ENCODE data around the gene ACAA2. TPM values are rescaled to one million over a fixed set of nuclear protein-coding genes. Genes with fewer than 3 reads are reported as not detected.
"Not testable (repeated sequence)": the region's sequence is repeated elsewhere in the genome, so short reads cannot be mapped to it uniquely, and the experiment has no call there.

ACAA2 gene
- total RNA-seq, 1 donor from 2014 or later = 27.4 TPM

DNA sequence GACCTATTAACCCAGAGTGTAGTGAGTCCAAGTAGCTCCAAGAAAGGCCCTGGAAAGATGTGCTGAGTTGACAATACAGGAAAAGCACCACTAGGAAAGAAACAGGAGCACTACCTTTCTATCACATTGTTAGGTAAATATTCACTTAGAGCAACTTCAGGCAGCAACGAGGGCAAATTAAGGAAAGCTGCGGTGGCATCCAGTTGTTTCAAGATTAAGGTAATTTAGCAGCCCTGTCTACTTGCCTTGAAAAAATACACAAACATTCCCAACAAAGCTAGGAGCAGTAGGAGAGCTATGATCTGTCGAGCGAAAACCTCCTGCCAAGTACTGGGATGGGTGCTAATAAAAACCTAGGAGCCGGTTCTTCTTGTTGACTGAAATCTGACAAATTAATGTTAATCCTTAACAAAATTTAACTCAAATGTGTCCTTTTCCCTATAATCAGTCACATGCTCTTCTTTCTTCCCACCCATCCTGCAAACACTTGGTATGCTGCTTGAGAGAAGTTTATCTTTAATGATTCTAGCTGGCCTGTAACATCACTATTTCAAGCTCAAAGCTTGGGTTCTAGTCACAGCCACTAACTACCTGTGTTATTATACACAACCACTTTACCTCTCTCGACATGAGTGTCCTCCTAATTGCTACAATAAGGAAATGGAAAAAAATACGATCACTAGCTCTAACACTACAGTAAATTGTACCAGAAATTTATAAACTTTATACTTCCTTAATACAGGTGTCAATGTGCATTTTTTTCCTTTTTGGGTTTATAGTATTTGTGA lies 2.0 kb downstream of the ACAA2 start:
- DNase-seq = no peak

GRCh38 chr18:49808553-49809191 lies 4.7 kb downstream of the ACAA2 start:
- DNase-seq = not testable (repeated sequence)

- DNase-seq = no peak
Measured at GRCh38 chr18:49804096-49804495, 9.2 kb downstream of the ACAA2 start.

DNA sequence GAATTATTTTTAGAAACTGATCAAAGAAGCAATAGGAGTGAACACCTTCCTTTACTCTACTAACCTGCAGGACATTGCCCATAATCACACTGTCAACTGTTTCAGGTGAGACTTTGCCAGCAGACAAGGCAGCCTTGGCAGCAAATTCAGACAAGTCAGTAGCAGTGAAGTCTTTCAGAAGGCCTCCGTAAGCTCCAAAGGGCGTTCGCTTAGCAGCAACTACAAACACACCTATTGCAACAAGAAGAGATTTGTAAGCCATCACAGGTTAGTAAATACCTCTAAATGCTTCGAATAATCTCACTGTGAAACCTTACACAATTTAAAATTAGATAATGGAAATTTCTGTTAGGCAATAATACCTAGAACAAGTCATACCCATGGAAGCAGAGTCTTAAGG lies 10.7 kb downstream of the ACAA2 start:
- no peak for DNase-seq

DNA sequence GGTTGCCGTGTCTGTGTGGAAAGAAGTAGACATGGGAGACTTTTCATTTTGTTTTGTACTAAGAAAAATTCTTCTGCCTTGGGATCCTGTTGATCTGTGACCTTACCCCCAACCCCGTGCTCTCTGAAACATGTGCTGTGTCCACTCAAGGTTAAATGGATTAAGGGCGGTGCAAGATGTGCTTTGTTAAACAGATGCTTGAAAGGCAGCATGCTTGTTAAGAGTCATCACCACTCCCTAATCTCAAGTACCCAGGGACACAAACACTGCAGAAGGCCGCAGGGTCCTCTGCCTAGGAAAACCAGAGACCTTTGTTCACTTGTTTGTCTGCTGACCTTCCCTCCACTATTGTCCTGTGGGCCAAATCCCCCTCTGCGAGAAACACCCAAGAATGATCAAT lies 12.8 kb downstream of the ACAA2 start:
- not testable (repeated sequence) for DNase-seq

DNA sequence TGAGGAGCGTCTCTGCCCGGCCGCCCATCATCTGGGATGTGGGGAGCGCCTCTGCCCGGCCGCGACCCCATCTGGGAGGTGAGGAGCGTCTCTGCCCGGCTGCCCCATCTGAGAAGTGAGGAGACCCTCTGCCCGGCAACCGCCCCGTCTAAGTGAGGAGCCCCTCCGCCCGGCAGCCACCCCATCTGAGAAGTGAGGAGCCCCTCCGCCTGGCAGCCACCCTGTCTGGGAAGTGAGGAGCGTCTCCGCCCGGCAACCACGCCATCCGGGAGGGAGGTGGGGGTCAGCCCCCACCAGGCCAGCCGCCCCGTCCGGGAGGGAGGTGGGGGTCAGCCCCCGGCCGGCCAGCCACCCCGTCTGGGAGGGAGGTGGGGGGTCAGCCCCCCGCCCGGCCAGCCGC lies 13.5 kb downstream of the ACAA2 start:
- not testable (repeated sequence) for DNase-seq

- no peak for DNase-seq
Measured at GRCh38 chr18:49798001-49798400, 15.3 kb downstream of the ACAA2 start.

DNA sequence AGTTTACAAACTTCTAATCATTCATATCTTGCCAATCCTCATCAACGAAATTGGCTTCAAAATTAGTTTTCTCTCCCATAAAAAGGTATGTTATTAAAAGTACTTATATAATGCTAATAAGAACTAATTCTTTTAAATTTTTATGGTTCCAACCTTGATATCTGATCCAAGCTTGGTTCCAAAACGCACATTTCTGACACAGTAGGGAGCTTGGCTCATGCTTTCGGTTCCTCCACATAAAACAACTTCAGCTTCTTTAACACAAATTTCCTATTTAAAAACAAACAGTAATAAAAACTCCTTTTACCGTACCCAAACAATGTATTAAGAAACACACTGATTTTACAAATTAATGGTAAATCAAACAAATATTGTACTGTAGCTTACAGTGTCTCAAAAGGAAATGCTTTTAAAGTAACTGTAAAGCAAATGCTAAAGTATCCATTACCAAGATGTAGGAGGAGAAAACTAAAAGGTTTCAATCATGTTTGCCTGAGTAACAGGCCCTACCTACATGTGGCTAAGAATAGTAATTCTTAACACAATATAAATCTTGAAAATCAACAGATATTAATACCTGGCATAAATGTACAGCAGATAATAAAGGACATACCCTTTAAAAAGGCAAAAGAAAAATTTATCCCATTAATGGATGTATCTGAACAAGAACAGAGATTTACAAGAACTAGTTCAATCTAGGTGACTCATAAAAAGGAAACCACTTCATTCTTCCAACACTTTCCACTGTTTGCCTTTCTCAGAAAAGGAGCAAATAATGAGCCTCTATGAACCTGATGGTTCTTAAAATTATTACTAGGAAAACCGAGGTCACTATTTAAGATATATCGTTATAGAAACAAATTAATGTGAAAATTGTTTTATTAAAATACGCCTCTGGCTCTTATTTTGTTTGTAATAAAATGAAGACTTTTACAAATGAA lies 17.5 kb downstream of the ACAA2 start:
- DNase-seq = no peak

DNA sequence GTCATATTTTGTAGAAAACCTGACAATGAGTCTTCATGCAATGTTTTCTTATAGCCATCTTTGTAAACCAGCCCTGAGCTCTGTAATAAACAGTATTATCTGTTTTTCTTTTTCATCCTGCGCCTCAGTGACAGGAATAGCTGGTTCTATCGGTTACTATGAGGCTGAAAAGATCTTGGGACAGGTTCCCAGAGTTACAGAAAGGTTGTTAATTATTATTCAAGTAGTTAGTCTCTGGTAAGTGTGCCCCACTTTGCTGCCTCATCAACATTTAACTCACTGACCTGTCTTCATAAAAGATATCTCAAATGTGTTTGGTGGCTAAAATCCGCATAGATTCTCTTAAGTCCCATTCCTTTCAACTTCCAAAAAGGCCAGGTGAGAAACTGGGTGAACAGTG lies 18.6 kb downstream of the ACAA2 start:
- DNase-seq = no peak

DNA sequence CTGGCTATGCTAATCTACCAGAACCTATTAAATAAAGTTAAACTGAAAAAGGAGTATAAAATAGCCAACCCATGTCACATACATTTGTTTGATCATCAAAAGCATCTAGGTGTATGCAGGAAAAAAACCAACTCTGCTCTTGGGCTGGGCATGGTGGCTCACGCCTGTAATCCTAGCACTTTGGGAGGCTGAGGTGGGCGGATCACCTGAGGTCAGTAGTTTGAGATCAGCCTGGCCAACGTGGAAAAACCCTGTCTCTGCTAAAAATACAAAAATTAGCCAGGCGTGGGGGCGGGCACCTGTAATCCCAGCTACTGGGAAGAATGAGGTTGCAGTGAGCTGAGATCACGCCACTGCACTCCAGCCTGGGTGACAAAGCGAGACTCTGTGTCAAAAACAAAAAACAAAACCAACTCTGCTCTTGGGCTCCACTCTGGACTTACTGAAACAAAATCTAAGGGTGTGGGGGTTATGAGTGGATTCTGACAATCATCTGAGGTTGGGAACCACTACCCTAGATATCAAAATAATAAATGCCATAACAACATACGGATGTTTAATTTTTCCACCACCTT lies 23.7 kb downstream of the ACAA2 start:
- not testable (repeated sequence) for DNase-seq

DNA sequence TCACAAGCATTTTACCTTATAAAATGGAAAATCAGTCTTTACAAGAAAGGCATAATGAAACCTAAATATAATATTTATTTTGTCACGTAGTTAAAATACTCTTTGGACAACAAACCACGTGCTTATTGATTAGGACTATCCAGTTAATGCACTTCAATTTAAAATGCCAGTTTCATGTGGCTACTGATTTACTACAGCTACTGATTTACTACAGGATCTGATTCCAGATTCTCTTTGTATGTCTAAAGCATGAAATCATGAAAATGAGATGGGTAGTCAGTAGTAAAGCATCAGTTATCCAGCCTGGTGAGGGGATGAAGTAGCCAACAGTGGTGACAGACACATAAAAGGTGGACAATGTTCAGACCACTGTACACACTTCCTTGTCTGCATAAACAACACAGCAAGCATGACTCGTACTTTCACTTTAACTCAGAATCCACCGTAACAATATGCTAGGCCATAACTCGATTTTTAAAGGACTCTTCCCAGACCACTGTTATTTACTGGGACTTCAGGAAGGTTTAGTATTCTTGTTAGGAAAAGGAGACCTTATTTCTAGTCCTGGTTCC lies 24.9 kb downstream of the ACAA2 start:
- DNase-seq = peak; percentile 42

DNA sequence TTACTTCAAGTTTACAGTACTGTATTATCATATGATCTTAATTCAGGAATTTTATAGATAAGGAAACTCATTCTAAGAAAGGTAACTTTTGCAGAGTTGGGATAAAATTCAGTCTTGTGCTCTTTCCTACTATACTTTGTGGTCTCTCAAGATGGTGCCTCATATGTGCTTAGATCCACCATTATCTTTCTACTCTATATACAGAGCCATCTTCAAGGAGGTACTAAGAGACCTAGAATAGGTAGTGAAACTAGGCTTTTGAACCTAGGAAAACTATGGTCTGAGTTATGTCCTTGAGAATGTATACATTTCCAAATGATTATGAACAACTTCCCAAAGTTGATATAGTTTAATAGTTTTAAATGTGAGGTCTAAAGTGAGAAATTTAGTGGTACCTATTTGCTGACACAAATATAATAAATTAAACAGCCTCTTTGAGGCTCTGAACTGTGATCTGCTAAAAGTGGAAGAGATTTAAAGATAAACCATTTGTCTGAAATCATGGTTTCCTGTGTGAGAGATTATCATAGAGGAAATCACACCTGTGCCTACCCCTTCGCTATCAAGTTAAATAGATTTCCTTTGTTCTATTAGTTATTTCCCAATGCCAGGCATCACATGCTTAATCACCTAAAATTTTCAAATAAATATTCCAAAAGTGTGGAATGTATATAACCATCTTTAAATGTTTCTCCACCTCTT lies 27.2 kb downstream of the ACAA2 start:
- DNase-seq = no peak

GRCh38 chr18:49784427-49785185 lies 28.7 kb downstream of the ACAA2 start:
- DNase-seq = no peak

- DNase-seq = not testable (repeated sequence)
Measured at GRCh38 chr18:49783631-49784030, 29.7 kb downstream of the ACAA2 start.

DNA sequence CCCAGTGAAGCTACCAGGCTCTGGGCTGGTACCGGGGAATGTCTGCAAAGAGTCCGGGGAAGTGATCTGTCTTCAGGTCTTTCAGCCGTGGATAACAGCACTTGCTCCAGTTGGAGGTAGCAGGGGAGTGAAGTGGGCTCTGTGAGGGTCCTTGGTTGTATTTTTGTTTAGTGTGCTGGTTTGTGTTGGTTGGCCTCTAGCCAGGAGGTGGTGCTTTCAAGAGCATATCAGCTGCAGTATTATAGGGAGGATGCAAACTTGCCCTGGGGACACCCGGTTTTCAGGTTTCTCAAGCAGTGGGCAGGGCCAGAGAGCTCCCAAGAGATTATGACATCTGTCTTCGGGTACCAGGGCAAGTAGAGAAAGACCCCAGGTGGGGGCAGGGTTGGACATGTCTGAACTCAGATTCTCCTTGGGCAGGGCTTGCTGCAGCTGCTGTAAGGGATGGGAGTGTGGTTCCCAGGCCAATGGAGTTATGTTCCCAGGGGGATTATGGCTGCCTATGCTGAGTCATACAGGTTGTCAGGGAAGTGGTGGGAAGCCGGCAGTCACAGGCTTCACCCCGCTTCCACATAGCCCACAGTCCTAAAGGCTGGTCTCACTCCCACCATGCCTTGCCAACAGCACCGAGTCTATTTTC lies 34.4 kb downstream of the ACAA2 start:
- DNase-seq = no peak

DNA sequence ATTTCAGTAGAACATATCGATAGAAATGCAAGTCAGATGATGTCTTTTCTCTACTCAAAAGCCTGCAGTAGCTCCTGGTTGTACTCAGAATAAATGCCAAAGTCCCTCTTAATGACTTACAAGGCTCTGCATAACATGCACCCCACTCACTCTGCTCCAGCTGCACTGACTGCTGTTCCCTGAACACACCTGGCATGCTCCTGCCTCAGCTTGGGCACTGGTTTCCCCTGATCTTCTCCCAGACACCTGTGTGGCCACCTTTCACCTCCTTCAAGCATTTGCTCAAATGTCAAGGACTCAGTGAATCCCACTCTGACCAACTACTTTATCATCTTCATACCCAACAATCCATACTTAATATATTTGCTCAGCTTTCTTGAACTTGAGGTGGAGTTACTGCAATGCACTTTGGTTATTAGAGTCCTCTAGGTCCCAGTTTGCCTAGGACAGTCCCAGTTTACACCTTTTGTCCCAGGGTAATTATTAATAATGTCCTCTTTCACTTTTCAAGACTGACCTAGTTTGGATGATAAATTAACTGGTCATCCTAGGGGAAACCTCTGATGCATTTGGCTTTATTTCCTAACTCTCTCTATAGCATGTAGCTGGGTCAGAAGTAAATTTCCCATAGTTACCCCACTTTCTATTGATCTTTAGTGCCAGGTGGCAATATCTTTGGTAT lies 44.1 kb downstream of the ACAA2 start:
- DNase-seq = no peak

DNA sequence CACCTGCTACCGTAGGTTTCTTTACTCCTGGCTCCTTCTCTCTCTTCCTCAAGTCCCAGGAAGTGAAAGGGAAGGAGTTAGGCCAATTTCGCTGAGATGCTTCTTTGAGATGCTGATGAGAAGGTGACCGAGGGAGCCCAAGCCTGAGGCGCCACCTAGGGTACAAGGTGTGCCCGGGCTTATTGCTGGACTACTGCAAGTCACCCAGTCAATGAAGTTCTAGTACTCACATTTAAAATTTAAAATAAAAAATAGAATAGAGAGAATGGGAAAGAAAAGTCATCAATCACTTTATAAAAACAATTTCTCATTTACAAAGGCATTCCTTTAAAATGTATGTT lies 45.3 kb downstream of the ACAA2 start:
- peak; percentile 78 for DNase-seq

DNA sequence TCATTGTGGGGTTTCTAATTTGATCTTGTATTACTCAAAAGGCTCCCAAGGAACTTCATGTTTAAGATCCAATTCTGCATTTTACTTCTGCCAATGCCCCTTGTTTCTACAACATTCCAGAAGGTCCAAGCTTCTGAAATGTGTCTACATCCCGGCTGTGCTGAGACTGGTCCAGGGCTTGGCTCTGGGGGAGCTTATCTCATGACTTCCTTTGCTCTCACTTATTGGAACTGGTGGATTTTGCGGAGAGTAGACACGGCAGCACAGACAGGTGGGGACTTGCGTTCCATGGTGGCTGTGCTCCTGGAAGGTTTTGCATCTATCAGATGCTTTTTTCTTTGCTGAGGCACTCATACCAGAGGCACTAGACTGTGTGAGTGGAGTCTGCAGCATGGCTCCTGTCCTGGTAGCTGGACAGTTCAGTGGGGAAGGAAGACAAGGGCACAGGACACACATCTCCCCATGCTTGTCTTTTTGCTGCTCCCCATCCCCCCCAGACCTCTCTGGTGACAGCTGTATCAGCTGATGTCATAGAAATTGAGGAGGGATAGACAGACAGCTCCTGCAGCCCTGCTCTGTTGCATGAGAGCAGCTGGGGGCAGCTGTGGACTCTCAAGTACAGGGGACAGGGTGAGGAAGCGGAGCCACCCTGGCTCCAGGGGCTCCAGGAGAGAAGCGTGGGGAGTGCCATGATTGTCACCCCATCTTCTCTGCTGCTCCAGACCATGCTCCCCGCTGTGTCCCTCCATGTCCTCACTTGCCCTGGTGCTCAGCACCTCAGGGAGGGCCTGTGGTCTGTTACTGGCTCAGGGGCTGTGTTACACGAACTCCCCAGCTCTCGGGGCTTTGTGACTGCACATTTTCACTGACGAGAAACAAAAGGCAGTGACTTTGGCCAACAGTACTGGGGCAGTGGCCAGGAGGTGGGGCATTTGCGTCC lies 46.0 kb downstream of the ACAA2 start:
- no peak for DNase-seq

DNA sequence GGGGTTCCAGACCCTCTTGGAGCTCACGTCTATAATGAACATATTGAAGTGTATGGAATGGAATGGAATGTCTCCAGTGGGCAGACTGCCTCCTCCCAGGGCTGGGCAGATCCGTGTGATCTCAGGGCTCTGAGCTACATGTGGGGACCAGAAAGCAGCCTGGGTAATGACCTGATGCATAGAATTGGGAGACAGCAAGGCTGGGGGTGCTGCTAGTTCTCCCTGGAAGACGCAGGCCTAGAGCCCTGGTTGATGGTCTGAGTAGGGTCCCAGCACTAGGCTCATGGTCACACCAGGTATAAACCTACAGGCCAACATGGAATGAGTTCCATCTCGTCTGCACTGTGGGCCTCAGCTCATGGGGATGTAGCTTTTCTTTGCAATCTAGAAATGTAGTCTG lies 46.7 kb downstream of the ACAA2 start:
- no peak for DNase-seq

All from dermis blood vessel endothelial cell (primary cell).